GM12892 (cell line): Measurements from ENCODE around the gene INAFM1.

Experiments used
- DNase-seq: peaks from one replicate; pipeline ENCODE4 v3.0.0; 2011; ENCODE audit not compliant: insufficient read length
- FAIRE-seq: peaks from 2 replicates; lab custom pipeline; 2011; peaks lifted over from hg19 to GRCh38; lab: Jason Lieb, UNC
- POLR2A ChIP-seq: IDR thresholded peaks from 2 replicates; pipeline ENCODE4 v1.6.1; 2011; ENCODE audit warnings: low read depth, low read length, control low read depth
- POLR2AphosphoS5 ChIP-seq: IDR thresholded peaks from 2 replicates; pipeline ENCODE4 v1.6.1; 2011; ENCODE audit warnings: low read depth, low read length, control low read depth
- TAF1 ChIP-seq: IDR thresholded peaks from 2 replicates; pipeline ENCODE4 v1.6.1; 2011; ENCODE audit warnings: low read depth, mild to moderate bottlenecking, control low read depth, low read length, borderline replicate concordance

Gene INAFM1

DNA sequence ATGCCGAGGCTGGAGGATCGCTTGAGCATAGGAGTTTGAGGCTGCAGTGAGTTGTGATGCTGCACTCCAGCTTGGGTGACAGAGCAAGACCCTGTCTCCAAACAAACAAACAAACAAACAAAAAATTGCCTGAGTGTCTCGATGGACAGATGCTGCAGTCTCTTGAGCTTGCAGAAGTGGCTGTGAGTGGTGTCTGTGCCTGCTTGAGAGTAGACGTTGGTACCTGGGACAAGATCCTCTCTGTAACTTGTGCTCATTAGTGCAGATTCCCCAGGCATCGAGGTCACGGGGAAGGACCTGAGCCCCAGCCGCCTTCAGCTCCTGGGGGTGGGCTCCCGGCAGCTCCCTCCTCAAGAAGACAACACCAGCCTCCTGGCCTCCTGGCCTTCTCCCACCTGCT, 48.7 kb downstream of the INAFM1 start:
- no peak for FAIRE-seq
- TF ChIP-seq TAF1 (no peak), POLR2AphosphoS5 (no peak), POLR2A (no peak)
- no peak for DNase-seq

DNA sequence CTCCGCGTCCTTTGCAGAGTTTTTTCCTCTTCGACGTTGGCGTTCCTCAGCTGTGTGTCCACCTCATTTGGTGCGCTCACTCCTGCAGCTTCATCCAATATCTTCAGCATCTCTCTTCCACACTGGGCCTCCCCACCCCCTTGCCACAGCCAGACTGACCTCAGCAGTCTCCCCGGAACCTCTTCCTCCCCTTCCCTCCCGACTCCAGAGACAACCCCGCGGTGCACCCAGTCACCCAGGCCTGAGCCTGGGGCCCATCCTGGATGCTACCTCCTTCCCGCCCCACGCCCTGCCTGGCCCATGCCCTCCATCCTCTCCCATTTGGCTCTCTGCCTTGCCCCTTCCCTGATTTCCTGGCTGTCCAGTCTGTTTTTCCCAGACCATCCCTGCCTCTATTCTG, 49.2 kb downstream of the INAFM1 start:
- DNase-seq, result no peak
- no peak for FAIRE-seq
- no peak for TF ChIP-seq TAF1
- TF ChIP-seq POLR2AphosphoS5, result no peak
- no peak for TF ChIP-seq POLR2A

DNA sequence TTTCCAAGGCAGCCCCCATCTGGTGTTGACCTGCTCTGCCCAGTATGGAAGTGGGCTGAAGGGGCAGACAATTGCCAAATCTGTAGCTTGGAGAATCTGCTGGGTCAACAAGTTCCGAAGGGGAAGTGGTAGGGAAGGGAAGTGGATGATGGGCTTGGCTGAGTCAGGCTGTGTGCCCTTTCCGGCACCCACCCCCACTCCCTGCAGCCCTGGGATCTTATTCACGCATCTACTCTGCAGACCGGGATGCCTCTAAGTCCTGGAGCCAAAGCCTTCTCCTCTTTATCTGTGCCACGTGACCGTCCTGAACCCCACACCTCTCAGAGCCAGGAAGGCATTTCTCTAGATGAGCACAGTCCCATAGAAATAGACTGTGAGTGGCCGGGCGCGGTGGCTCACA, 49.8 kb downstream of the INAFM1 start:
- DNase-seq, result no peak
- TF ChIP-seq POLR2AphosphoS5, result no peak
- no peak for TF ChIP-seq TAF1
- no peak for TF ChIP-seq POLR2A
- no peak for FAIRE-seq
